ENCODE measurements around the gene FKBP1B. TPM values are rescaled to one million over a fixed set of nuclear protein-coding genes. Genes with fewer than 3 reads are reported as not detected.
"Not testable (repeated sequence)": the region's sequence is repeated elsewhere in the genome, so short reads cannot be mapped to it uniquely, and the experiment has no call there.

FKBP1B gene
- total RNA-seq, 6 donors from 2014 or later = 7.3 to 27.3 (median 15.0) TPM

DNA sequence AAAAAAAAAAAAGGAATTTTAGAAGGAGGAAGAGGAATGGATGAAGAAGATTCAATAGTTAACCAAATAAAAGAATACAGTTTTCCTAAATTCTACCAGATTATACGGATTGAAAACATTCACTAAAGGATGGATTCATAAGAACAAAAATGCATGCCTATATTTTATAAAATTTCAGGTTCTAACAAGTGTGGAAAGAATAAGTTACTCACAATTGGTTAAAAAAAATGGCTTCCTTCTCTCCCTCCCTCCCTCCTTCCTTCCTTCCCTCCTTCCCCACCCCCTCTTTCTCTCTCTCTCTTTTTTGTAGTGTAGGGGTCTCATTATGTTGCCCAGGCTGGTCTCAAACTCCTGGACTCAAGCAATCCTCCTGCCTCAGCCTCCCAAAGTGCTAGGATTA is 36.7 kb downstream of the FKBP1B start:
- H3K4me1 ChIP-seq = peaks cover 21 to 31% (median 25%) of the 10 kb centered on the region in 4 donors
- ATAC-seq (ENCODE audit: low FRiP score in 2 of 2) = no peak
- DNase-seq = no peak
- H3K27me3 ChIP-seq = no peaks in the 10 kb centered on the region
- WGBS, 2 donors = 91 to 93% methylated on average over 1 of the region's 1 CpG
- H3K36me3 ChIP-seq = peaks cover 0 to 36% (median 10%) of the 10 kb centered on the region in 4 donors
- H3K4me3 ChIP-seq = no peak overlapping the region
- H3K27ac ChIP-seq = no peak overlapping the region
- H3K9me3 ChIP-seq = no peaks in the 10 kb centered on the region
- TF ChIP-seq POLR2AphosphoS5 (IDR thresholded peaks at IDR 0.05) (no peak), POLR2A (IDR thresholded peaks at IDR 0.05) (no peak)

DNA sequence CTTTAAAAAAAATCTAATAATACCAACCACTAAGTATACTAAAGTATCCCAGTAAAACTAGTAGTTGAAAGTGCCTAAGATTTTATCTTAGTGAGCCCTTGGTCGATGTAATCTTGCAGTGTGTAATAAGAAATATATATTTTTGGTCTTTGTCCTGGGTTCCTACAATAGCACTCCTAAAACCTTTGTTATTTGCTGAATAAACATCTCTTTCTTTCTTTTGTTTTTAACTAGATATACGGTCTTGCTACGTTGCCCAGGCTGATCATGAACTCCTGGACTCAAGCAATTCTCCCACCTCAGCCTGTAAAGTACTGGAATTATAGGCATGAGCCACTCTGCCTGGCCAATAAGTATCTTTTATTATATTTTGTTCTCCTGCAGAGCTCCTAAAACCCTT is 37.5 kb downstream of the FKBP1B start:
- Histone ChIP-seq H3K27me3 (no peaks in the 10 kb centered on the region), H3K36me3 (peaks cover 0 to 30% (median 8%) of the 10 kb centered on the region in 4 donors), H3K4me1 (peaks cover 19 to 24% (median 22%) of the 10 kb centered on the region in 4 donors), H3K27ac (no peak overlapping the region), H3K9me3 (no peaks in the 10 kb centered on the region), H3K4me3 (no peak overlapping the region)
- TF ChIP-seq EP300 (IDR thresholded peaks at IDR 0.05) = no peak
- no peak for TF ChIP-seq POLR2AphosphoS5 (IDR thresholded peaks at IDR 0.05)
- TF ChIP-seq, protein P1, sequence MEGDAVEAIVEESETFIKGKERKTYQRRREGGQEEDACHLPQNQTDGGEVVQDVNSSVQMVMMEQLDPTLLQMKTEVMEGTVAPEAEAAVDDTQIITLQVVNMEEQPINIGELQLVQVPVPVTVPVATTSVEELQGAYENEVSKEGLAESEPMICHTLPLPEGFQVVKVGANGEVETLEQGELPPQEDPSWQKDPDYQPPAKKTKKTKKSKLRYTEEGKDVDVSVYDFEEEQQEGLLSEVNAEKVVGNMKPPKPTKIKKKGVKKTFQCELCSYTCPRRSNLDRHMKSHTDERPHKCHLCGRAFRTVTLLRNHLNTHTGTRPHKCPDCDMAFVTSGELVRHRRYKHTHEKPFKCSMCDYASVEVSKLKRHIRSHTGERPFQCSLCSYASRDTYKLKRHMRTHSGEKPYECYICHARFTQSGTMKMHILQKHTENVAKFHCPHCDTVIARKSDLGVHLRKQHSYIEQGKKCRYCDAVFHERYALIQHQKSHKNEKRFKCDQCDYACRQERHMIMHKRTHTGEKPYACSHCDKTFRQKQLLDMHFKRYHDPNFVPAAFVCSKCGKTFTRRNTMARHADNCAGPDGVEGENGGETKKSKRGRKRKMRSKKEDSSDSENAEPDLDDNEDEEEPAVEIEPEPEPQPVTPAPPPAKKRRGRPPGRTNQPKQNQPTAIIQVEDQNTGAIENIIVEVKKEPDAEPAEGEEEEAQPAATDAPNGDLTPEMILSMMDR (IDR thresholded peaks at IDR 0.05) = no peak
- TF ChIP-seq POLR2A (IDR thresholded peaks at IDR 0.05) = no peak
- DNase-seq (no peak), ATAC-seq (ENCODE audit: low FRiP score in 2 of 2) (no peak)
- WGBS, 2 donors = 89 to 92% methylated on average over 3 of the region's 3 CpGs

DNA sequence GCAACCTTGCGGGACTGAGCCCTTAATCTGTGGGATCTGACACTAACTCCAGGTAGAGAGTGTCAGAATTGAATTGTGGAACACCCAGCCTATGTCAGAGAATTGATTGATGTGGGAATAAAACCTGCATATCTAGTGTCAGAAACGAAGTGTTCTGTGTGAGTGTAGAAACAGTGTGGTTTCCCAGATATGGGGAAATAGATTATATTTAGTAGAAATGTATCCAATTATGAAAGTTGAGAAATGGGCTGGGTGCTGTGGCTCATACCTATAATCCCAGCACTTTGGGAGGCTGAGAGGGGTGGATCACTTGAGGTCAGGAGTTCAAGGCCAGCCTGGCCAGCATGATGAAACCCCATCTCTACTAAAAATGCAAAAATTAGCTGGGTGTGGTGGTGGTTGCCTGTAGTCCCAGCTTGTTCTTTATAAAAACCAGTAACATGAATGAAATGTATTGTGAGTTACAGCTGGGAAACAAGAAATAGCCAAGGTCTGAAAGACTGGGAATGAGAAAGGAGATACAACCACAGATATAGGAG is 39.3 kb downstream of the FKBP1B start:
- no peak overlapping the region for H3K27ac ChIP-seq
- H3K36me3 ChIP-seq = peaks cover 0 to 23% (median 2%) of the 10 kb centered on the region in 4 donors
- 45 to 83% methylated on average over 2 of the region's 2 CpGs for whole genome bisulfite sequencing, 2 donors
- ATAC-seq (ENCODE audit: low FRiP score in 2 of 2) (no peak), DNase-seq (no peak)
- peaks cover 6 to 8% (median 7%) of the 10 kb centered on the region in 4 donors for H3K4me1 ChIP-seq
- no peaks in the 10 kb centered on the region for H3K9me3 ChIP-seq
- no peak overlapping the region for H3K4me3 ChIP-seq
- no peak for TF ChIP-seq EP300 (IDR thresholded peaks at IDR 0.05)
- no peak for TF ChIP-seq POLR2A (IDR thresholded peaks at IDR 0.05)
- TF ChIP-seq, protein P1 (IDR thresholded peaks at IDR 0.05) = no peak
- TF ChIP-seq POLR2AphosphoS5 (IDR thresholded peaks at IDR 0.05) = no peak
- H3K27me3 ChIP-seq = no peaks in the 10 kb centered on the region

DNA sequence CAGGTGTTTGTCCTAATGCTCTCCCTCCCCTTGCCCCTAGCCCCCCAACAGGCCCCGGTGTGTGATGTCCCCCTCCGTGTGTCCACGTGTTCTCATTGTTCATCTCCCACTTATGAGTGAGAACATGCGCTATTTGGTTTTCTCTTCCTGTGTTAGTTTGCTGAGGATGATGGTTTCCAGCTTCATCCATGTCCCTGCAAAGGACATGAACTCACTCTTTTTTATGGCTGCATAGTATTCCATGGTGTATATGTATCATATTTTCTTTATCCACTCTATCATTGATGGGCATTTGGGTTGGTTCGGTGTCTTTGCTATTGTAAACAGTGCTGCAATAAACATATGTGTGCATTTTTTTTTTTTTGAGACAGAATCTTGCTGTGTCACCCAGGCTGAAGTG is 43.7 kb downstream of the FKBP1B start:
- DNase-seq; H3K9me3 ChIP-seq; H3K4me3 ChIP-seq; H3K27me3 ChIP-seq; ATAC-seq (ENCODE audit: low FRiP score in 2 of 2); H3K4me1 ChIP-seq; H3K27ac ChIP-seq: not testable (repeated sequence)
- H3K36me3 ChIP-seq = peaks cover 0 to 28% (median 6%) of the 10 kb centered on the region in 4 donors
- WGBS, 2 donors = 96 to 100% methylated on average over 5 of the region's 5 CpGs

DNA sequence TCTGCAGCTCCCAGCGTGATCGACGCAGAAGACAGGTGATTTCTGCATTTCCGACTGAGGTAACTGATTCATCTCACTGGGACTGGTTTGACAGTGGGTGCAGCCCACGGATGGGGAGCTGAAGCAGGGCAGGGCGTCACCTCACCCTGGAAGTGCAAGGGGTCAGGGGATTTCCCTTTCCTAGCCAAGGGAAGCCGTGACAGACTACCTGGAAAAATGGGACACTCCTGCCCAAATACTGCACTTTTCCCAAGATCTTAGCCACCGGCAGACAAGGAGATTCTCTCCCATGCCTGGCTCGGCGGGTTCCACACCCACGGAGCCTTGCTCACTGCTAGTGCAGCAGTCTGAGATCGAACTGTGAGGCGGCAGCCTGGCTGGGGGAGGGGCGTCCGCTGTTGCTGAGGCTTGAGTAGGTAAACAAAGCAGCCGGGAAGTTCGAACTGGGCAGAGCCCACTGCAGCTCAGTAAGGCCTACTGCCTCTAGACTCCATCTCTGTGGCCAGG is 45.7 kb downstream of the FKBP1B start:
- not testable (repeated sequence) for H3K27me3 ChIP-seq; ATAC-seq (ENCODE audit: low FRiP score in 2 of 2); H3K27ac ChIP-seq; H3K9me3 ChIP-seq; H3K4me3 ChIP-seq; H3K4me1 ChIP-seq
- WGBS, 2 donors = 75 to 82% methylated on average over 6 to 17 of the region's 17 CpGs
- peaks cover 0 to 18% (median 6%) of the 10 kb centered on the region in 4 donors for H3K36me3 ChIP-seq
- DNase-seq = peak in 1 of 2 donors; percentile 54

DNA sequence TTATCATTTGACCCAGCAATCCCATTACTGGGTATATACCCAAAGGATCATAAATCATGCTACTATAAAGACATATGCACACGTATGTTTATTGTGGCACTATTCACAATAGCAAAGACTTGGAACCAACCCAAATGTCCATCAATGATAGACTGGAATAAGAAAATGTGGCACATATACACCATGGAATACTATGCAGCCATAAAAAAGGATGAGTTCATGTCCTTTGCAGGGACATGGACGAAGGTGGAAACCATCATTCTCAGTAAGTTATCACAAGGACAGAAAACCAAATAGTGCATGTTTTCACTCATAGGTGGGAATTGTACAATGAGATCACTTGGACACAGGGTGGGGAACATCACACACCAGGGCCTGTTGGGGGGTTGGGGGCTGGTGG is 51.2 kb downstream of the FKBP1B start:
- 89 to 94% methylated on average over 2 of the region's 2 CpGs for WGBS, 2 donors
- H3K27me3 ChIP-seq; H3K4me1 ChIP-seq; H3K4me3 ChIP-seq; H3K9me3 ChIP-seq; DNase-seq; H3K27ac ChIP-seq; ATAC-seq (ENCODE audit: low FRiP score in 2 of 2): not testable (repeated sequence)
- H3K36me3 ChIP-seq = peaks cover 0 to 15% (median 6%) of the 10 kb centered on the region in 4 donors

DNA sequence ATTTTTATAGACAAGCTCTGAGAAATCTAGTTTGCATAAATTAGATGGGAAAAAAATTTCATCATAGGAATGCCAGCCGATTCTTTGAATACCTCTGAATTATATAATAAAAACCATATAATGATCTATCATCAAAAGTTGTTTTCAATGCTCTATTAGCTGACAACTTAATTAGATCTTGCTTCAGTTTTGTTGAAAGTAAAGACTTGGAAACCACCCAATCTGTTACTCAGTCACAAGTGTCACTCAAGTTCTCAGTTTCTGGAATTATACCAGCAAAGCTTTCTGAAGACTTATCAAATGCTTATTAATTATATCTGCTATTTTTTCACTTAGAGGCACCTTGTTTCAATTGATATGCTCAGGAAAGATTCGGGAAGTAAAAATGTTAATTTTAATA is 52.5 kb downstream of the FKBP1B start:
- no peaks in the 10 kb centered on the region for H3K4me1 ChIP-seq
- ATAC-seq (ENCODE audit: low FRiP score in 2 of 2) (no peak), DNase-seq (no peak)
- no peak overlapping the region for H3K4me3 ChIP-seq
- no peaks in the 10 kb centered on the region for H3K9me3 ChIP-seq
- H3K27ac ChIP-seq = no peak overlapping the region
- WGBS, 2 donors = 68 to 82% methylated on average over 2 of the region's 2 CpGs
- H3K27me3 ChIP-seq = no peaks in the 10 kb centered on the region
- no peak for TF ChIP-seq POLR2A (IDR thresholded peaks at IDR 0.05)
- no peak for TF ChIP-seq POLR2AphosphoS5 (IDR thresholded peaks at IDR 0.05)
- TF ChIP-seq EP300 (IDR thresholded peaks at IDR 0.05) = no peak
- TF ChIP-seq, protein P1 (IDR thresholded peaks at IDR 0.05) = no peak
- H3K36me3 ChIP-seq = peaks cover 0 to 10% (median 3%) of the 10 kb centered on the region in 4 donors

Measured in upper lobe of left lung (tissue), 6 donors.